SK-N-MC (cell line): ENCODE measurements around the gene ATP10D.

ENCODE experiments used
- DNase-seq: peaks from one replicate; pipeline ENCODE4 v3.0.0-alpha.2; 2011; ENCODE audit warnings: low read depth, low spot score
- H3K27ac ChIP-seq: fragments of 200-600 bp; sonication (generic); 2 replicates; pipeline ENCODE4 v1.5.1; 2016; ENCODE audit warnings: mixed run types
- H3K36me3 ChIP-seq: fragments of 200-600 bp; sonication (generic); 2 replicates; pipeline ENCODE4 v1.6.1; 2017; ENCODE audit warnings: antibody characterized with exemption, low read length, mixed read lengths; ENCODE audit not compliant: insufficient read depth
- H3K4me3 ChIP-seq: fragments of 200-600 bp; sonication (generic); 2 replicates; pipeline ENCODE4 v1.5.1; 2016
- H3K9ac ChIP-seq: fragments of 200-600 bp; sonication (generic); 2 replicates; pipeline ENCODE4 v1.8.0; 2017; ENCODE audit warnings: mixed run types, mixed read lengths; ENCODE audit not compliant: insufficient read length
- H3K9me3 ChIP-seq: fragments of 200-600 bp; sonication (generic); 2 replicates; pipeline ENCODE4 v1.6.1; 2017; ENCODE audit warnings: low read depth, mild to moderate bottlenecking, antibody characterized with exemption, low read length, moderate library complexity, mixed read lengths
- EZH2 ChIP-seq: fragments of 200-600 bp; sonication (generic); IDR thresholded peaks from one replicate; pipeline ENCODE4 v1.6.1; 2017; ENCODE audit warnings: antibody characterized with exemption
- FOXP2 ChIP-seq: optimal IDR thresholded peaks from 2 replicates; pipeline ENCODE3; 2011; ENCODE audit warnings: mild to moderate bottlenecking, moderate library complexity; ENCODE audit not compliant: insufficient read depth; ENCODE audit errors: extremely low read length, control extremely low read depth
- POLR2AphosphoS5 ChIP-seq: IDR thresholded peaks from 2 replicates; pipeline ENCODE4 v1.6.1; 2012; ENCODE audit warnings: mild to moderate bottlenecking, low read depth, low read length, borderline replicate concordance

Gene ATP10D

GRCh38 chr4:47468706-47469365 lies 16.2 kb upstream of the ATP10D start:
- TF ChIP-seq FOXP2: no peak
- no peak for TF ChIP-seq POLR2AphosphoS5
- TF ChIP-seq EZH2: no peak
- Histone ChIP-seq H3K27ac (no peak overlapping the region), H3K4me3 (no peak overlapping the region), H3K9me3 (no peaks in the 10 kb centered on the region), H3K9ac (no peak overlapping the region), H3K36me3 (no peaks in the 10 kb centered on the region)
- DNase-seq: no peak

DNA sequence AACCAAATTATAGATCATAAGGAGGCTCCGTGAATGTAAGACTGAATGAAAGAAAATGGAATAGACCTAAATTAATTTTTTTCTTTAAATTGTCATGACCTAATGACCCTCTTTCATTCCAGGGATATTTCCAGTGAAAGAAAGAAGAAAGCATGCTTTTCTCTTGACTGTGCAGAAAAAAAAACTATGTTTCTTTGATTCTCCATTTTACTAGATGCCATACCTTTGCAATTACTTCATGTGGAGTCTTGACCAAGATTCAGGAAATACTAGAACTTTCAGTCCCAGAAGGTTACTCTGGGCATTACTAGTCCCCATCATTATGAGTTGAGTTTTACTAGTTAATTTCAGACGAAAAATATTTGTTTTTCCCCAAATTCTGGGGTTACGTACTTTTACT lies 15.1 kb upstream of the ATP10D start:
- Histone ChIP-seq H3K36me3 (no peaks in the 10 kb centered on the region), H3K9me3 (no peaks in the 10 kb centered on the region), H3K4me3 (no peak overlapping the region), H3K27ac (no peak overlapping the region), H3K9ac (no peak overlapping the region)
- no peak for DNase-seq
- no peak for TF ChIP-seq POLR2AphosphoS5

DNA sequence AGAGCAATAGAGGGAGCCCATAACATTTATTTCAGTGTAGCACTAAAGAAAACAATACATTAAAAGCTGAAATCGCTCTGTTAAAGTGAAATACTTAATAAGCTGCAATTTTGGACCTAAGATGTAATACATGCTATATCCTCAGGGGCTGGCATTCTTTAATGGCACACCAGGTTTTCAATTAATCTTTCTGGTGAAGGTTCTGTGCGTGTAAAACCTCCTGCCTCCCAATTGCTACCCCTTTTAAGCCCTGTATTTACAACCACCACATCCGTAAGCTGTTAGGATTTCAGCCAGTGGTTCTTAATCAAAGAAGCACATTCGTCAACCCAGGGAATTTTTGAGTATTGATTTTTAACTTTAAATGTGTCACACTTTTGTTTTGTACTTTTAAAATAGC lies 14.0 kb upstream of the ATP10D start:
- DNase-seq: no peak
- no peaks in the 10 kb centered on the region for H3K9me3 ChIP-seq
- TF ChIP-seq FOXP2: no peak
- TF ChIP-seq POLR2AphosphoS5: no peak
- no peak for TF ChIP-seq EZH2
- H3K9ac ChIP-seq: no peak overlapping the region
- H3K27ac ChIP-seq: no peak overlapping the region
- no peaks in the 10 kb centered on the region for H3K36me3 ChIP-seq
- H3K4me3 ChIP-seq: no peak overlapping the region

DNA sequence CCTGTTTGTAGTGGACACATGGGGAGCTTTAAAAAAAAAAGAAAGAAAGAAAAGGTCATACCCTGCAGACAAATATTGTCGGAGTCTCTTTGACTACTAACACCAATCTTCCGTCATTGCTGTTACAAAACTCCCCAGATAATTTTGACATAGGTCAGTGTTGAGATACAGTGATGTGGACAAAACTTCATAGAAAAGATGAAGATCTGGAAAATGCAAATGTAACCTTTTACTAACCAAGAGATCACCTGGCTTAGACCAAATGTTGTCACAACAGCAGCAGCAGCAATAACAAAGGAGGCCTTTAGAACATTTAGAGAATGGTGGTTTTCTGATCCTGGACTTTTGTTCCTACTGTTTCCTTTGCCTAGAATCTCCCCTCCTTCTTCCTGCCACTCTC lies 13.5 kb upstream of the ATP10D start:
- no peak overlapping the region for H3K9ac ChIP-seq
- H3K9me3 ChIP-seq: no peaks in the 10 kb centered on the region
- no peak overlapping the region for H3K4me3 ChIP-seq
- no peaks in the 10 kb centered on the region for H3K36me3 ChIP-seq
- DNase-seq: no peak
- no peak for TF ChIP-seq FOXP2
- no peak for TF ChIP-seq EZH2
- TF ChIP-seq POLR2AphosphoS5: no peak
- H3K27ac ChIP-seq: no peak overlapping the region

GRCh38 chr4:47473141-47473750 lies 11.8 kb upstream of the ATP10D start:
- no peaks in the 10 kb centered on the region for H3K9me3 ChIP-seq
- H3K9ac ChIP-seq: no peak overlapping the region
- H3K36me3 ChIP-seq: no peaks in the 10 kb centered on the region
- no peak overlapping the region for H3K4me3 ChIP-seq
- no peak for TF ChIP-seq POLR2AphosphoS5
- no peak for TF ChIP-seq FOXP2
- TF ChIP-seq EZH2: no peak
- DNase-seq: no peak
- no peak overlapping the region for H3K27ac ChIP-seq

DNA sequence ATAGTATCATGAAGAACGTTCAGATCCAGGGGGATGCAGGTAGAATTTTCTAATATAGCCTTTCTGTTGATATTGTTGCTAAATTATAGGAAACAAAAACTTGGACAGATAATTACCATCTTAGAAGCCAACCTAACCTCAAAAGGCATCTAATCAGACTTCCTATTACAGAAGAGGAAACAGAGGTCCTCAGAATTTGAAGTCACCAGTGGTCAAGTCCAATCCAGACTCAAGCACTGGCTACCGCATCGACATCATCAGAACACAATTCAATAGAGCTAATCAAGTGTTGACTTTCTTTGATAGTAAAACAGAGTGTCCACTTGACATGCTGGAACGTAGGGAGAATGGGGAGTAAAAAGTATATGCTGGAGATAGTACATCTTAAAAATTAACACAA lies 10.3 kb upstream of the ATP10D start:
- Histone ChIP-seq H3K27ac (no peak overlapping the region), H3K4me3 (no peak overlapping the region), H3K36me3 (no peaks in the 10 kb centered on the region), H3K9me3 (no peaks in the 10 kb centered on the region), H3K9ac (no peak overlapping the region)
- TF ChIP-seq EZH2 (no peak), FOXP2 (no peak), POLR2AphosphoS5 (no peak)
- DNase-seq: no peak

- H3K4me3 ChIP-seq: no peak overlapping the region
- H3K9me3 ChIP-seq: no peaks in the 10 kb centered on the region
- H3K36me3 ChIP-seq: no peaks in the 10 kb centered on the region
- TF ChIP-seq FOXP2 (no peak), POLR2AphosphoS5 (no peak), EZH2 (no peak)
- no peak for DNase-seq
- H3K9ac ChIP-seq: no peak overlapping the region
- no peak overlapping the region for H3K27ac ChIP-seq
Observed at GRCh38 chr4:47475411-47475810, 9.7 kb upstream of the ATP10D start.

DNA sequence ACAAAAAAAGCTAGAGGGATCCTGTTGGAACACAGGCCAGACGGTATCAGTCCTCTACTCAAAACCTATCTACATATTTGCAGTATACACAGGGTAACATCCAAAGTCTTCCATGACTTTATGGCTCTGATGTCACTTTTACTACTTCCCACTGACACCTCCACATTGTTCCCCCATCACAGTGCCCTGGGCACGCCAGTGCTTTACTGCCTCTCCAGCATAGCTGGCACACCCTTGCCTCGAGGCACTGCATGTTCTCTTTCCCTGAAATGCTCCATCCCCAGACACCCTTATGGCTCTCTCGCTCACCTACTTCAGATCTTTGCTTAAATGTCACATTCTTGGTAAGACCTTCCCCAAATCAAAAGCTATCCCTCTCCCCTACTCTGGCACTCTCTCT lies 6.3 kb upstream of the ATP10D start:
- no peaks in the 10 kb centered on the region for H3K9me3 ChIP-seq
- H3K4me3 ChIP-seq: no peak overlapping the region
- TF ChIP-seq FOXP2: no peak
- H3K9ac ChIP-seq: no peak overlapping the region
- no peaks in the 10 kb centered on the region for H3K36me3 ChIP-seq
- DNase-seq: no peak
- no peak overlapping the region for H3K27ac ChIP-seq

- Histone ChIP-seq H3K9me3 (no peaks in the 10 kb centered on the region), H3K27ac (no peak overlapping the region), H3K4me3 (no peak overlapping the region), H3K36me3 (no peaks in the 10 kb centered on the region), H3K9ac (no peak overlapping the region)
- no peak for DNase-seq
- TF ChIP-seq EZH2 (no peak), FOXP2 (no peak), POLR2AphosphoS5 (no peak)
Observed at GRCh38 chr4:47482326-47482725, 2.7 kb upstream of the ATP10D start.
